OCI-LY3 (cell line): Measurements from ENCODE around the gene ME1.
"Not testable (repeated sequence)": the region's sequence is repeated elsewhere in the genome, so short reads cannot be mapped to it uniquely, and the experiment has no call there.

Experiments
- H2AFZ ChIP-seq: fragments of 200-600, 300-600 bp; shearing (Covaris generic); 2 replicates; pipeline ENCODE4 v1.6.0; 2014; ENCODE audit warnings: antibody characterized with exemption, low read depth, low read length
- H3K27ac ChIP-seq: fragments of 200-600, 300-600 bp; sonication (generic); 2 replicates; pipeline ENCODE4 v1.5.1; 2014; ENCODE audit warnings: mild to moderate bottlenecking, low read length, moderate library complexity, mixed read lengths
- H3K27me3 ChIP-seq: fragments of 200-600, 300-600 bp; sonication (generic); 2 replicates; pipeline ENCODE4 v1.6.1; 2014; ENCODE audit warnings: low read depth, low read length, mixed read lengths
- H3K36me3 ChIP-seq: fragments of 200-600, 300-600 bp; sonication (generic); replicated peaks from 2 replicates; pipeline ENCODE3; 2014; ENCODE audit warnings: low read depth, low read length, mixed read lengths
- H3K4me1 ChIP-seq: fragments of 300-600, 200-600 bp; sonication (generic); 2 replicates; pipeline ENCODE4 v1.6.1; 2014; ENCODE audit warnings: low read length, mixed read lengths
- H3K4me2 ChIP-seq: fragments of 200-600, 300-600 bp; sonication (generic); 2 replicates; pipeline ENCODE4 v1.6.1; 2014; ENCODE audit warnings: low read length, mixed read lengths
- H3K4me3 ChIP-seq: fragments of 300-600, 200-600 bp; sonication (generic); 2 replicates; pipeline ENCODE4 v1.5.1; 2014; ENCODE audit warnings: antibody characterized with exemption, mild to moderate bottlenecking, low read length, moderate library complexity
- H3K79me2 ChIP-seq: fragments of 300-600, 200-600 bp; shearing (Covaris generic); 2 replicates; pipeline ENCODE4 v1.6.1; 2014; ENCODE audit warnings: mild to moderate bottlenecking, low read length, mixed read lengths
- H3K9ac ChIP-seq: fragments of 300-600, 200-600 bp; shearing (Covaris generic); 2 replicates; pipeline ENCODE4 v1.6.0; 2014; ENCODE audit warnings: mild to moderate bottlenecking, low read length, moderate library complexity
- H3K9me3 ChIP-seq: fragments of 200-600, 300-600 bp; shearing (Covaris generic); 2 replicates; pipeline ENCODE4 v1.6.1; 2014; ENCODE audit warnings: low read length, mixed read lengths; ENCODE audit not compliant: insufficient read depth
- H4K20me1 ChIP-seq: fragments of 200-600, 300-600 bp; sonication (generic); 2 replicates; pipeline ENCODE4 v1.6.1; 2016; ENCODE audit warnings: low read length, mixed read lengths; ENCODE audit not compliant: insufficient read depth
- EZH2phosphoT487 ChIP-seq: fragments of 200-600 bp; shearing (Covaris generic); IDR thresholded peaks from 2 replicates; pipeline ENCODE4 v1.6.1; 2018; ENCODE audit warnings: antibody characterized with exemption, mixed run types, low read depth
- TF ChIP-seq, protein P1 (sequence below): fragments of 200-600, 300-600 bp; sonication (generic); IDR thresholded peaks from 2 replicates; pipeline ENCODE4 v1.5.1; 2014; ENCODE audit warnings: antibody characterized with exemption, low read length, low read depth

ME1 gene

DNA sequence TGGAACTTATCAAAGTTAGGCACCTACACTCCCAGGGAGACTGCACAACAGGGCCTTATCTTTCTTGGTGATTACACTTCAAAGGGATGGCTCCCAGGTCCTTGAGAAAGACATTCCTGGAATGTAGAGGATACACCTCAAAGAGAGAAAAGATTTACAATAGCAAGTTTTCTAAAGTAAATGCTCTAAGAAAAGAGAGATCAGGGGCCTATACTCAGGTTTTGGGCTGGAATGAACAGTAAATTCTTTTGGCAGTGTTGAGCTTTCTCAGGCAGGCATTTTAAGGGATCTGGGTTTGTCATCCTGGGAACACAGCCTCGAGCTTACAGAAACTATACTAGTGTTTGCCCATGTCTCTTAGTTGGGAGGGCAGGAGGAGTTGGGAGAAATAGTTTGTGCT lies 31.7 kb upstream of the ME1 start:
- no peaks in the 10 kb centered on the region for H3K9me3 ChIP-seq
- H3K27ac ChIP-seq = no peak overlapping the region
- no peak overlapping the region for H3K9ac ChIP-seq
- no peaks in the 10 kb centered on the region for H4K20me1 ChIP-seq
- H3K36me3 ChIP-seq = no peaks in the 10 kb centered on the region
- no peak overlapping the region for H2AFZ ChIP-seq
- H3K4me1 ChIP-seq = no peaks in the 10 kb centered on the region
- no peaks in the 10 kb centered on the region for H3K27me3 ChIP-seq
- no peak overlapping the region for H3K4me2 ChIP-seq
- TF ChIP-seq EZH2phosphoT487 = no peak
- TF ChIP-seq, protein P1, sequence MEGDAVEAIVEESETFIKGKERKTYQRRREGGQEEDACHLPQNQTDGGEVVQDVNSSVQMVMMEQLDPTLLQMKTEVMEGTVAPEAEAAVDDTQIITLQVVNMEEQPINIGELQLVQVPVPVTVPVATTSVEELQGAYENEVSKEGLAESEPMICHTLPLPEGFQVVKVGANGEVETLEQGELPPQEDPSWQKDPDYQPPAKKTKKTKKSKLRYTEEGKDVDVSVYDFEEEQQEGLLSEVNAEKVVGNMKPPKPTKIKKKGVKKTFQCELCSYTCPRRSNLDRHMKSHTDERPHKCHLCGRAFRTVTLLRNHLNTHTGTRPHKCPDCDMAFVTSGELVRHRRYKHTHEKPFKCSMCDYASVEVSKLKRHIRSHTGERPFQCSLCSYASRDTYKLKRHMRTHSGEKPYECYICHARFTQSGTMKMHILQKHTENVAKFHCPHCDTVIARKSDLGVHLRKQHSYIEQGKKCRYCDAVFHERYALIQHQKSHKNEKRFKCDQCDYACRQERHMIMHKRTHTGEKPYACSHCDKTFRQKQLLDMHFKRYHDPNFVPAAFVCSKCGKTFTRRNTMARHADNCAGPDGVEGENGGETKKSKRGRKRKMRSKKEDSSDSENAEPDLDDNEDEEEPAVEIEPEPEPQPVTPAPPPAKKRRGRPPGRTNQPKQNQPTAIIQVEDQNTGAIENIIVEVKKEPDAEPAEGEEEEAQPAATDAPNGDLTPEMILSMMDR = no peak
- H3K79me2 ChIP-seq = no peaks in the 10 kb centered on the region
- H3K4me3 ChIP-seq = no peak overlapping the region

GRCh38 chr6:83461438-83461837 lies 30.6 kb upstream of the ME1 start:
- Histone ChIP-seq H3K4me1 (no peaks in the 10 kb centered on the region), H4K20me1 (no peaks in the 10 kb centered on the region), H3K9me3 (no peaks in the 10 kb centered on the region), H3K4me2 (no peak overlapping the region), H2AFZ (no peak overlapping the region), H3K36me3 (no peaks in the 10 kb centered on the region), H3K79me2 (no peaks in the 10 kb centered on the region), H3K27ac (no peak overlapping the region), H3K9ac (no peak overlapping the region), H3K4me3 (no peak overlapping the region), H3K27me3 (no peaks in the 10 kb centered on the region)
- TF ChIP-seq EZH2phosphoT487 = no peak
- TF ChIP-seq, protein P1 = no peak

DNA sequence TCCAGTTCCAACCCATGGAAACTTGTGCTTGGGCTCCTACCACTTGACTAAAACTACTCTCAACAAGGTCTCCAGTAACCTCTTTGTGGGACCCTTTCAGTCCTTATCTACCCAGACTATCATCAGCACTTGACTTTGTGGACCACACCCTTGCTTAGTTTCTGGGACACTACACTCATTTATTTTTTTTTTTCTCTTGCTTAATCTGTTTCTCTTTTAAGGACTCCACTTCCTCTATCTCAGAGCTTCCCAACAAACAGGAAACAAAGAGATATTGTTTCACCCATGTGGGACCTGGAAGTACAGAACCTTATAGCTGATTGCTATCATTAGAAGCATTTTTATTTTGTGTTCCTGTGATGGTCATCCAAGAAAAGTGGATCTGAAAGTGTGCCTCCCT lies 28.8 kb upstream of the ME1 start:
- no peak overlapping the region for H3K9ac ChIP-seq
- H3K9me3 ChIP-seq = no peaks in the 10 kb centered on the region
- H3K4me1 ChIP-seq = no peaks in the 10 kb centered on the region
- no peaks in the 10 kb centered on the region for H3K27me3 ChIP-seq
- H3K4me3 ChIP-seq = no peak overlapping the region
- H2AFZ ChIP-seq = no peak overlapping the region
- TF ChIP-seq EZH2phosphoT487 = no peak
- TF ChIP-seq, protein P1 = no peak
- no peak overlapping the region for H3K4me2 ChIP-seq
- H4K20me1 ChIP-seq = no peaks in the 10 kb centered on the region
- H3K27ac ChIP-seq = no peak overlapping the region
- H3K36me3 ChIP-seq = no peaks in the 10 kb centered on the region
- no peaks in the 10 kb centered on the region for H3K79me2 ChIP-seq

DNA sequence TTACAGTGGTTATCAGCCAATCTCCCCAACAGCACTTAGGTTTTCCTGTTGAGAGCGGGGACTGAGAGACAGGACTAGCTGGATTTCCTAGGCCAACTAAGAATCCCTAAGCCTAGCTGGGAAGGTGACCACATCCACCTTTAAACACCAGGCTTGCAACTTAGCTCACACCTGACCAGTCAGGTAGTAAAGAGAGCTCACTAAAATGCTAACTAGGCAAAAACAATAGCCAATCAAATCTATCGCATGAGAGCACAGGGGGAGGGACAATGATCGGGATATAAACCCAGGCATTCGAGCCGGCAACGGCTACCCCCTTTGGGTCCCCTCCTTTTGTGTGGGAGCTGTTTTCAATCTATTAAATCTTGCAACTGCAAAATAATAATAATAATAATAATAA lies 19.2 kb upstream of the ME1 start:
- not testable (repeated sequence) for H3K36me3 ChIP-seq, H3K9ac ChIP-seq, H3K4me3 ChIP-seq, H3K27ac ChIP-seq, H4K20me1 ChIP-seq, H3K4me1 ChIP-seq, H3K9me3 ChIP-seq, H3K4me2 ChIP-seq, H3K27me3 ChIP-seq, H2AFZ ChIP-seq, H3K79me2 ChIP-seq

DNA sequence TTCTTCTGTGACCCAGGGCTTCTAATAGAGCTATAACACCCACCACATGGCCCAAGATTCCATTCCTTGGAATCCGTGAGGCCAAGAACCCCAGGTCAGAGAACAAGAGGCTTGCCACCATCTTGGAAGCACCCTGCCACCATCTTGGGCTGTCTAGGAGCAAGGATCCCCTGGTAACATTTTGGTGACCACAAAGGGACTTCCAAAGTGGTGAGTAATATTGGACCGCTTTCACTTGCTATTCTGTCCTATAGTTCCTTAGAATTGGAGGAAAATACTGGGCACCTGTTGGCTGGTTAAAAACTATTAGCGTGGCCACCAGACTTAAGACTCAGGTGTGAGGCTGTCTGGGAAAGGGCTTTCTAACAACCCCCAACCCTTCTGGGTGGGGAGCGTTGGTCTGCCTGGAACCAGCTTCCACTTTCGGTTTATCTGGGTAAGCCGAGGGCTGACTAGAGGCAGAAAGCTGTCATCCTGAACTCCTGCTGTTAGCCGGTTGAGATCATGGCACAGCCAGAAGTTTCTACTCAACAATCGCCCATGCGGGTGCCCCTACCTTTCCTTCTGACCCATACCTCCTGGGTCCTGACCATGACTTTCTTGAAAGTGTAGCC lies 13.3 kb upstream of the ME1 start:
- H3K79me2 ChIP-seq, H3K9ac ChIP-seq, H3K9me3 ChIP-seq, H3K27me3 ChIP-seq, H4K20me1 ChIP-seq, H3K27ac ChIP-seq, H3K4me1 ChIP-seq, H2AFZ ChIP-seq, H3K36me3 ChIP-seq: not testable (repeated sequence)
- Histone ChIP-seq H3K4me2 (peak overlapping the region; percentile 64), H3K4me3 (peak overlapping the region; percentile 49)
